Activated CD4-positive, alpha-beta T cell treated with anti-CD3 and anti-CD28 coated beads, Interleukin-2, amount 50 U/mL, for 48 hours (primary cell): Measurements from ENCODE around the gene FRAS1.
"Not testable (repeated sequence)": the region's sequence is repeated elsewhere in the genome, so short reads cannot be mapped to it uniquely, and the experiment has no call there.

Experiments
- DNase-seq, 2 experiments: peaks; one replicate each; pipeline ENCODE4 v3.0.0-alpha.2; 2020

The FRAS1 gene

GRCh38 chr4:78125834-78126331 lies 68.8 kb downstream of the FRAS1 start:
- DNase-seq = not testable (repeated sequence)

DNA sequence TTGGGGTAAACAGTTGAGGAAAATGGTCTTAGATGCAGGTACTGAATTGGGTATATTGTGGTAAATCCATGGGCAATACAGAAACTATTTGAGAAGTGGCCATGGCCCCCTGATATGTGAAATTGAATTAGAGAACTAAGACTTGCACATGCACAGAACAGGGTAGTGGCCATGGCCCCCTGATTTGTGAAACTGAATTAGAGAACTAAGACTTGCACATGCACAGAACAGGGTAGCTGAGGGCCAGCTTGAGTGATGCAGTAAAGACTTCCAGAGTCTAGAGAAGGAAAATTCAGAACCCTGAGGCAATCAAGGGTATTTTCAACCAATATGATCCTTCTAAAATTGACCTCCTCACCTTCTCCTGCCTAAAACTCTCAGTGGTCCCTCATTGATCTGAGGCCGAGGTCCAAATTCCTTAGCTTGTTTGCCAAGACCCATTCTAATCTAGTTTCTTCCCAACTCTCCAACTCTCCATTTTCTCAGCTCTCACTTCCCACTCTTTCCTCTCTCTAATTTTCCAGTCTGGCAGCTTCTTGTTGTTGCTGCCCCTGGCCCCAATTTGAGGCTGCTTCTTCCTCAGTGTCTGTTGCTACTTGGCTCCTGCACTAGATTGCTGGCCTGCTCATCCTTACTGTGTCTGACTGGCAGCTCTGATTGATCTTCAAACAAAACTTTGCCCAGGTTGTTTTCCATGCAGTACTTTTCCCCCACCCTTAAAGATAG lies 72.4 kb downstream of the FRAS1 start:
- DNase-seq = no peak

GRCh38 chr4:78131403-78131802 lies 74.3 kb downstream of the FRAS1 start:
- no peak for DNase-seq

GRCh38 chr4:78136109-78137081 lies 79.3 kb downstream of the FRAS1 start:
- no peak for DNase-seq

GRCh38 chr4:78137532-78137931 lies 80.4 kb downstream of the FRAS1 start:
- DNase-seq = no peak

DNA sequence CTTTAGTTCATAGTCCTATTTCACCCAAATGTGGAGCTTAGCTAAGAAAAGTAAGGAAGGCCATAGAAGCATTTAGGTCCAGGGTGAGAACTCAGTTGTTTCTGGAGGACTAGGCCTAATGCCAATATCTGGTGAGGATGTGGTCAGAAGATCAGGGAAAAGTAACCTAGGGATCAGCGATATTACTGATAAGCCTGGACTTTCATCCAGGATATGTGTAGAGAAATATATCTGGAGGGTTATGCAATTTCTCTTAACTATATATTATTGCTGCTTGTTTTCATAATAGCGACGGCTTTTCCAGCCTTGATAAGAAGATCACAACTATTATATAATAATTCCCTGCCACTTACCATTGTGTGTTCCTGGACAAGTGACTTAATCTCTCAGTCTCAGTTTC lies 81.1 kb downstream of the FRAS1 start:
- no peak for DNase-seq

DNA sequence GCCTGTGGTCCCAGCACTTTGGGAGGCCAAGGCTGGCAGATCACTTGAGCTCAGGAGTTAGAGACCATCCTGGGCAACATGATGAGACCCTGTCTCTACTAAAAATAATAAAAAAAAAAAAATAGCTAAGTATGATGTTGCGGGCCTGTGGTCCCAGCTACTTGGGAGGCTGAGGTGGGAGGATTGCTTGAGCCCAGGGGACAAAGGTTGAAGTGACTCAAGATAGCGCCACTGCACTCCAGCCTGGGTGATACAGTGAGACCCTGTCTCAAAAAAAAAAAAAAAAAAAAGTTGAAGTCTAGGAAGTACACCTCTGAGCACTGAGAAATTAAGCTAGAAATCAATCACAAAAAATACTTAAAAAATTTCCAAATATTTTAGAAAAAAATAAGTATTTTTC lies 86.5 kb downstream of the FRAS1 start:
- DNase-seq = no peak

DNA sequence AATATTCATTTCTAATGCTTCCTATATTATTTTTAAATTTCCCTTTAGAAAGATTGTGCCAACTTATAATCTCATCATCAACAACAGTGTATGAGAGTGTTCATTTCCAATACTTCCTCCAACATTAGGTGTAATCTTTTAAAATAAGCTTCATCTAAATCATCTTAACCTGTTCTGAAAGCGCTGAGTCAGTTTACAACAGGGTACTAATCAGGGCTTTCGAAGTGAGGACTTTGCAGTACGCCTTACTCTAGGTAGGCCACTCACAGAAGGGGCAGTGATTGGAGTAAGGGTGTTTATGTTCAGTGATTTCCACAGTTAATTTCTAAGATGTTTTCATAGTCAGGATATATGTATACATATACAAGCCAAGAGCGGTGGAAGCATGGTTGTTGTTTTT lies 87.9 kb downstream of the FRAS1 start:
- no peak for DNase-seq

- DNase-seq = no peak
Observed at GRCh38 chr4:78145622-78146021, 88.5 kb downstream of the FRAS1 start.

GRCh38 chr4:78149751-78150542 lies 92.8 kb downstream of the FRAS1 start:
- no peak for DNase-seq

- DNase-seq = no peak
Observed at GRCh38 chr4:78150543-78150864, 93.4 kb downstream of the FRAS1 start.

GRCh38 chr4:78152795-78153194 lies 95.7 kb downstream of the FRAS1 start:
- no peak for DNase-seq

- DNase-seq = no peak
Observed at GRCh38 chr4:78154972-78155590, 98.0 kb downstream of the FRAS1 start.

DNA sequence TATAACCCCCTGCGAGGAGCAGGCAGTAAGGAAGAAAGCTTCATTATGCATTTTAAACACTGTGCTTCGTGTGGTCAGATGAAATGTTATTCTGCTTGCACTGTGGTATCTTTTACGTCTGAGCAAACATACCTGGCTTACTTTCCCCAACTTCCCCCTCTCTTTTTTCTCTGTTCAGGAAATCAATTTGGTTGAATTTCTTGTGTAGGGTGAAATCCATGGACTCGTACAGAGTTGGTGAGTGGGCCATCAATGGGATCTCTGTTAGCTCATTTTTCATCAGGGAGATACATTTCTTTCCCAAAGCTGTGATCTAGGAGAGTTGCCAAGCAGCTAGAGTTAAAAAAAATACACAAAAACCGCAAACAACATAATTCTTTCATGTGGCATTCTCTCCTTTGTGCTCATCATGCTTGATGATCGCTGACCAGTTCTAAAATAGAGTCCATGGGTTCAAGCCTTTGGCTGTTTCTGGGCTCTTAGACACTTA lies 98.5 kb downstream of the FRAS1 start:
- no peak for DNase-seq

- DNase-seq = no peak
Observed at GRCh38 chr4:78156520-78156919, 99.4 kb downstream of the FRAS1 start.

DNA sequence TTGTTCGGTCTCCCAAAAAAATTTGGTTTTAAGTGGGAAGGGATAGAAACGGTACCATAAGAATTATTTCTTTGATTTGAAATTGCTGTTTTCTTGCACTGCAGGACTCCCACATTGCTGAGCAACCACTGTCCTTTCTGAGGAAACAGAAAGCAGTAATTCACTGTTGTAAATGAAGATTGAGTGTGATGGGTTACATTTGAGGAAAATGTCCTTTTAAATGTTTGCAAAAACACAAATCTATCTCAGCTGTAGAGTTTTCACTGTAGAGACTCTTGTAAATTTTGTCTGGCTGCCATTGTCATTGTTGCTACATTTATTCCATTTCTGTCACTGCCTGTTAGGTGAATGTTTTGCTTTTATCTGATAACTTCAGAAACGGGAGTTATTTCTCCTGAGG lies 105.2 kb downstream of the FRAS1 start:
- no peak for DNase-seq

GRCh38 chr4:78162821-78163220 lies 105.7 kb downstream of the FRAS1 start:
- DNase-seq = no peak

GRCh38 chr4:78165758-78166157 lies 108.6 kb downstream of the FRAS1 start:
- no peak for DNase-seq

DNA sequence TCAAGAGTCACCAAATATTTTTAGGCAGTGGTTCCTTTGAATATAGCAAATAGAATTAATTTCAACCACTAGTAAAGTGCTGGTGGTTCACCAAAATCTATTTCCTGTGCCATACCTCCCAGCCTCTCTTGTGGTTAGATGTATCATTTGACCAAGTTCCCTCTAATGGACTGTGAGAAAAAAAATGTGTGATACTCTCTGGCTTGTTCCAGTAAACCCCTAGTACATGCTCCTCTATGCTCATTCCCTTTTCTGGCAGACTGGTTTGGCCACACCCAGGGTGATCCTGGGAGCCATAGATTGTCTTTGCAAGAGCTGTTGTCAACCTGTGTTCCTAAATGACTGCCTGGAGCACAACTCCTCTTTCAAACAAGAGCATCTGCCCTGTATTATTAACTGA lies 109.5 kb downstream of the FRAS1 start:
- DNase-seq = no peak

DNA sequence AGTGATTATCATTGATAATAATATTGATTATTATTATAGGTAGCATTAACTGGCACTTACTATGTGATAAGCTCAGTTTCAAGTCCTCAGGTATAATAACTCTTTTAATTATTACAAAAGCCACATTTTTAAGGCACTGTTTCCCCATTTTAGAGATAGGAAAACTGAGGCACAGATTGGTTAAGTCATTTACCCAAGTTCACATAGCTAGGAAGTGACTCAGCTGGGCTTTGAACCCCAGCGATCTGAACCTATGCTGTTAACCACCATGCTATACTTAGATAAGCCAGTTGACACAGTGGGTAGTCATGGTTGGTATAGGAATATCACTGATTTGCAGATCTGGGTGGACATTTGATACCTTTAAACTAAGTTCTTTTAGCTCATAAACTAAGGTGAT lies 110.4 kb downstream of the FRAS1 start:
- DNase-seq = no peak

DNA sequence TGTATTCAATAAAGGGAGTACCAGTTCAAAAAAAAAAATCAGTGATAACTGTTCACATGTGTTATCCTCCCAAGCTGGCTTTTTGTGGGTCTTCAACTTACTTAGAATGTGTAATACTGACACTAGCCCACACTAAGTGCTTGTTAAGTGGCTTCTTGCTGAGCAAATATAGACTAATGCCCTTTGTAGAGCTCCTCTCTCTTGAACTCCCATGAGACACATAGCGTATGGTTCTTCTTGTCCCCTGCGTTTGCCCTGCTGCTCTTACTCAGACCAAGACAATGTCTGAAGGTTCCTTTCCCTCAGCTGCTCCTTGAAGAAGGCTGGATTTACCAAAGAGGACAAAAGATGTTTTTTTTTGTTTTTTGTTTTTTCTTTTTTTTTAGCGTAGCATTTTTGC lies 110.9 kb downstream of the FRAS1 start:
- no peak for DNase-seq

GRCh38 chr4:78169728-78170127 lies 112.6 kb downstream of the FRAS1 start:
- no peak for DNase-seq

- DNase-seq = no peak
Observed at GRCh38 chr4:78171482-78171881, 114.4 kb downstream of the FRAS1 start.
